GM23248 (cell line): ENCODE data around the gene CASS4. TPM values are rescaled to one million over a fixed set of nuclear protein-coding genes. Genes with fewer than 3 reads are reported as not detected.
A peak's percentile ranks its signal among the peaks of the same experiment; 100 is the strongest.

Experiments used
- DNase-seq: peaks from one replicate; pipeline ENCODE4 v3.0.0-alpha.2; 2015
- H2AFZ ChIP-seq: fragments of 200-600 bp; sonication (generic); 2 replicates; pipeline ENCODE4 v1.6.1; 2016; ENCODE audit warnings: antibody characterized with exemption
- H3F3A ChIP-seq: fragments of 200-600 bp; sonication (generic); 2 replicates; pipeline ENCODE4 v1.6.1; 2016; ENCODE audit warnings: mild to moderate bottlenecking, antibody characterized with exemption, mixed run types; ENCODE audit not compliant: insufficient read depth
- H3K27ac ChIP-seq: fragments of 200-600 bp; sonication (generic); 2 replicates; pipeline ENCODE4 v1.5.1; 2016; ENCODE audit warnings: mild to moderate bottlenecking
- H3K27me3 ChIP-seq: fragments of 200-600 bp; sonication (generic); replicated peaks from 2 replicates; pipeline ENCODE4 v1.6.1; 2016; ENCODE audit warnings: mild to moderate bottlenecking; ENCODE audit not compliant: insufficient read depth
- H3K36me3 ChIP-seq: fragments of 200-600 bp; sonication (generic); 2 replicates; pipeline ENCODE4 v1.6.1; 2016; ENCODE audit warnings: low read depth, mild to moderate bottlenecking
- H3K4me1 ChIP-seq: fragments of 200-600 bp; sonication (generic); 2 replicates; pipeline ENCODE4 v1.6.1; 2016; ENCODE audit warnings: mild to moderate bottlenecking; ENCODE audit not compliant: insufficient read depth
- H3K4me2 ChIP-seq: fragments of 200-600 bp; sonication (generic); one replicate; pipeline ENCODE4 v1.6.1; 2016; ENCODE audit warnings: mild to moderate bottlenecking; ENCODE audit not compliant: unreplicated experiment
- H3K4me3 ChIP-seq: fragments of 200-600 bp; sonication (generic); 2 replicates; pipeline ENCODE4 v1.5.1; 2016; ENCODE audit warnings: mild to moderate bottlenecking
- H3K79me2 ChIP-seq: fragments of 200-600 bp; sonication (generic); 2 replicates; pipeline ENCODE4 v1.6.1; 2016; ENCODE audit warnings: mild to moderate bottlenecking; ENCODE audit not compliant: insufficient read depth
- H3K9ac ChIP-seq: fragments of 200-600 bp; sonication (generic); 2 replicates; pipeline ENCODE4 v1.6.1; 2016; ENCODE audit warnings: mild to moderate bottlenecking
- H3K9me2 ChIP-seq: fragments of 200-600 bp; sonication (generic); 2 replicates; pipeline ENCODE4 v1.6.1; 2016; ENCODE audit warnings: mixed run types, mild to moderate bottlenecking, moderate library complexity; ENCODE audit not compliant: insufficient read depth
- H3K9me3 ChIP-seq: fragments of 200-600 bp; sonication (generic); one replicate; pipeline ENCODE4 v1.6.1; 2017; ENCODE audit warnings: low read depth
- H4K20me1 ChIP-seq: fragments of 200-600 bp; sonication (generic); 2 replicates; pipeline ENCODE4 v1.6.0; 2016; ENCODE audit not compliant: insufficient read depth
- EZH2 ChIP-seq: fragments of 200-600 bp; sonication (generic); IDR thresholded peaks from 2 replicates; pipeline ENCODE4 v1.6.1; 2018; ENCODE audit warnings: antibody characterized with exemption, mild to moderate bottlenecking; ENCODE audit not compliant: insufficient read depth, poor library complexity, severe bottlenecking
- EZH2phosphoT487 ChIP-seq: fragments of 200-600 bp; sonication (generic); IDR thresholded peaks from 2 replicates; pipeline ENCODE4 v1.6.1; 2018; ENCODE audit warnings: antibody characterized with exemption, moderate library complexity, mild to moderate bottlenecking, low read depth; ENCODE audit not compliant: insufficient read depth
- WGBS, 2 experiments: methylation state at CpG; one replicate each; pipeline ENCODE4 v1.1.6; 2015 to 2017; ENCODE audit warnings: low lambda C conversion rate in 2 of 2, low coverage in 1 of 2; ENCODE audit errors: missing lambda C conversion rate in 2 of 2; 5-methylcytosine and 5-hydroxymethylcytosine counted together
- in situ Hi-C: fragments of 300-500 bp; cut with MboI; formaldehyde crosslinking; loops from 2 replicates; pipeline ENCODE4 v1.15.0; 2020
- polyA plus RNA-seq: library from polyadenylated mRNA; unstranded; fragments of >200 nt; fragmentation: Nextera tagmentation; extraction: Ambion mirVana; gene quantifications from 2 replicates; pipeline ENCODE4 v1.2.1, GENCODE V29; 2016
- total RNA-seq: library from RNA; depleted of rRNA; stranded (reverse); fragments of >200 nt; shearing (Covaris generic); gene quantifications from 2 replicates; pipeline ENCODE4 v1.2.3, GENCODE V29; 2014

CASS4 gene
- total and polyA plus RNA-seq, 2 experiments from 2014 or later: 10.4 to 19.2 TPM

GRCh38 chr20:56391037-56391436 lies 21.0 kb upstream of the CASS4 start:
- peak overlapping the region; percentile 85 for H3K27ac ChIP-seq
- 25% methylated on average over 10 of the region's 10 CpGs for WGBS, 2 experiments
- TF ChIP-seq EZH2phosphoT487 (no peak), EZH2 (no peak)
- no peaks in the 10 kb centered on the region for H3K27me3 ChIP-seq
- no peaks in the 10 kb centered on the region for H3K9me3 ChIP-seq
- DNase-seq: peak; percentile 17
- H3K4me1 ChIP-seq: peaks cover 24% of the 10 kb centered on the region
- H3K79me2 ChIP-seq: peaks cover 92% of the 10 kb centered on the region
- peak overlapping the region; percentile 92 for H3K4me2 ChIP-seq
- peak overlapping the region; percentile 80 for H2AFZ ChIP-seq
- H3K9me2 ChIP-seq: no peaks in the 10 kb centered on the region
- H3K36me3 ChIP-seq: peaks cover 29% of the 10 kb centered on the region
- in situ Hi-C loops: loop anchor here (10.0 kb wide), 1 partner anchor 84 kb away; no protein-coding TSS in a partner anchor
- H4K20me1 ChIP-seq: no peaks in the 10 kb centered on the region
- H3K4me3 ChIP-seq: peak overlapping the region; percentile 96
- peak overlapping the region; percentile 96 for H3K9ac ChIP-seq
- H3F3A ChIP-seq: peaks cover 33% of the 10 kb centered on the region; the same call in 1 of the 2 replicates

- peak; percentile 43 for DNase-seq
- no peaks in the 10 kb centered on the region for H3K27me3 ChIP-seq
- peak overlapping the region; percentile 80 for H2AFZ ChIP-seq
- H3K9me2 ChIP-seq: no peaks in the 10 kb centered on the region
- peak overlapping the region; percentile 96 for H3K4me3 ChIP-seq
- no peak for TF ChIP-seq EZH2phosphoT487
- TF ChIP-seq EZH2: no peak
- 1 to 3% methylated on average over 19 to 29 of the region's 29 CpGs for WGBS, 2 experiments
- H3K4me1 ChIP-seq: peaks cover 24% of the 10 kb centered on the region
- peaks cover 92% of the 10 kb centered on the region for H3K79me2 ChIP-seq
- no peaks in the 10 kb centered on the region for H4K20me1 ChIP-seq
- H3K36me3 ChIP-seq: peaks cover 29% of the 10 kb centered on the region
- H3F3A ChIP-seq: peaks cover 33% of the 10 kb centered on the region; the same call in 1 of the 2 replicates
- in situ Hi-C loops: loop anchor here (10.0 kb wide), 1 partner anchor 83 kb away; no protein-coding TSS in a partner anchor
- peak overlapping the region; percentile 92 for H3K4me2 ChIP-seq
- peak overlapping the region; percentile 85 for H3K27ac ChIP-seq
- peak overlapping the region; percentile 96 for H3K9ac ChIP-seq
- no peaks in the 10 kb centered on the region for H3K9me3 ChIP-seq
Measured at GRCh38 chr20:56391596-56392131, 20.4 kb upstream of the CASS4 start.

GRCh38 chr20:56392132-56392880 lies 19.8 kb upstream of the CASS4 start, which contains the start of the genes AURKA and CSTF1:
Gene AURKA, minus strand, starts transcription at chr20:56392215. Its CDS starts 4,018 bp downstream, at chr20:56388197.
Gene CSTF1, plus strand, starts transcription at chr20:56392645. Its CDS starts 2,908 bp downstream, at chr20:56395553.
- peak within 1 kb of the TSS; percentile 99 for H3K4me2 ChIP-seq
- H3K27ac ChIP-seq: peak within 1 kb of the TSS; percentile 85
- TF ChIP-seq EZH2: no peak
- TF ChIP-seq EZH2phosphoT487: no peak
- H3F3A ChIP-seq: peaks cover 37% of the 10 kb centered on the region
- DNase-seq: peak; percentile 99
- no peaks in the 10 kb centered on the region for H3K27me3 ChIP-seq
- in situ Hi-C loops: loop anchor here (10.0 kb wide), 1 partner anchor 82 kb away; no protein-coding TSS in a partner anchor
- H4K20me1 ChIP-seq: no peaks in the 10 kb centered on the region
- WGBS, 2 experiments: 1% methylated on average over 53 of the region's 53 CpGs
- H3K4me3 ChIP-seq: peak within 1 kb of the TSS; percentile 96
- H3K9me3 ChIP-seq: no peaks in the 10 kb centered on the region
- no peaks in the 10 kb centered on the region for H3K9me2 ChIP-seq
- peaks cover 24% of the 10 kb centered on the region for H3K4me1 ChIP-seq
- peak within 1 kb of the TSS; percentile 80 for H2AFZ ChIP-seq
- peak within 1 kb of the TSS; percentile 96 for H3K9ac ChIP-seq
- peaks cover 92% of the 10 kb centered on the region for H3K79me2 ChIP-seq
- H3K36me3 ChIP-seq: peaks cover 32% of the 10 kb centered on the region

- no peaks in the 10 kb centered on the region for H4K20me1 ChIP-seq
- peak; percentile 41 for DNase-seq
- peak overlapping the region; percentile 99 for H3K4me2 ChIP-seq
- H3K9ac ChIP-seq: peak overlapping the region; percentile 96
- H3K79me2 ChIP-seq: peaks cover 92% of the 10 kb centered on the region
- 2 to 3% methylated on average over 18 of the region's 18 CpGs for WGBS, 2 experiments
- no peaks in the 10 kb centered on the region for H3K9me3 ChIP-seq
- peaks cover 37% of the 10 kb centered on the region for H3F3A ChIP-seq
- H3K36me3 ChIP-seq: peaks cover 32% of the 10 kb centered on the region
- peaks cover 24% of the 10 kb centered on the region for H3K4me1 ChIP-seq
- no peaks in the 10 kb centered on the region for H3K27me3 ChIP-seq
- H3K9me2 ChIP-seq: no peaks in the 10 kb centered on the region
- peak overlapping the region; percentile 79 for H2AFZ ChIP-seq
- H3K27ac ChIP-seq: peak overlapping the region; percentile 85
- in situ Hi-C loops: loop anchor here (10.0 kb wide), 1 partner anchor 82 kb away; no protein-coding TSS in a partner anchor
- H3K4me3 ChIP-seq: peak overlapping the region; percentile 96
- TF ChIP-seq EZH2phosphoT487 (no peak), EZH2 (no peak)
Measured at GRCh38 chr20:56392881-56393482, 19.1 kb upstream of the CASS4 start.
